GM12873 (cell line): ENCODE measurements around the gene AP3S2.

ENCODE experiments used
- TF ChIP-seq, protein P1 (sequence below): IDR thresholded peaks from 2 replicates; pipeline ENCODE4 v1.5.1; 2012; ENCODE audit warnings: low read depth, mild to moderate bottlenecking, moderate library complexity, low read length, control low read depth; ENCODE audit not compliant: insufficient read depth; ENCODE audit errors: missing control alignments

Gene AP3S2

DNA sequence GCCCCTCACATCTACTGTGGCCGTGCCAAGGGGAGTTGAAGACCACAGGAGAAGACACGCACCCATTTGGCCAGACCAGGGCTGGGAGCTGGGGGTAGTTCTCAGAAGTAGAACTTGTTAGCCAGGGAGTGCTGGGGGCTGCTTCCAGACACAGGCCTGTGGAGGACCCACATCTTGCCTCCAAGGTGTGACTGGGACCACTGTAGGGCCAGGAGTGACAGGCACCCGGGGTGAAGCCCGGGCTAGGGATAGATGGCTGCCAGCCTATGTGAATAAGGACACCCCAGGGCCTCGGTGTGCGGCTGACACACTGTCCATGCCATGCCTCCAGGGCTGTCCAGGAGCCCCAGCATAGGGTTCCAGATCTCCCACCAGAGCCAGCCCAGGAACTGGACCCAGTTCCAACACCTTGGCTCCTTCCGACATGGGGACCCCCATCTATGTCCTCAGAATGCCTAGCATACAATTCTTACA is 80.9 kb downstream of the AP3S2 start:
- TF ChIP-seq, protein P1, sequence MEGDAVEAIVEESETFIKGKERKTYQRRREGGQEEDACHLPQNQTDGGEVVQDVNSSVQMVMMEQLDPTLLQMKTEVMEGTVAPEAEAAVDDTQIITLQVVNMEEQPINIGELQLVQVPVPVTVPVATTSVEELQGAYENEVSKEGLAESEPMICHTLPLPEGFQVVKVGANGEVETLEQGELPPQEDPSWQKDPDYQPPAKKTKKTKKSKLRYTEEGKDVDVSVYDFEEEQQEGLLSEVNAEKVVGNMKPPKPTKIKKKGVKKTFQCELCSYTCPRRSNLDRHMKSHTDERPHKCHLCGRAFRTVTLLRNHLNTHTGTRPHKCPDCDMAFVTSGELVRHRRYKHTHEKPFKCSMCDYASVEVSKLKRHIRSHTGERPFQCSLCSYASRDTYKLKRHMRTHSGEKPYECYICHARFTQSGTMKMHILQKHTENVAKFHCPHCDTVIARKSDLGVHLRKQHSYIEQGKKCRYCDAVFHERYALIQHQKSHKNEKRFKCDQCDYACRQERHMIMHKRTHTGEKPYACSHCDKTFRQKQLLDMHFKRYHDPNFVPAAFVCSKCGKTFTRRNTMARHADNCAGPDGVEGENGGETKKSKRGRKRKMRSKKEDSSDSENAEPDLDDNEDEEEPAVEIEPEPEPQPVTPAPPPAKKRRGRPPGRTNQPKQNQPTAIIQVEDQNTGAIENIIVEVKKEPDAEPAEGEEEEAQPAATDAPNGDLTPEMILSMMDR = no peak

DNA sequence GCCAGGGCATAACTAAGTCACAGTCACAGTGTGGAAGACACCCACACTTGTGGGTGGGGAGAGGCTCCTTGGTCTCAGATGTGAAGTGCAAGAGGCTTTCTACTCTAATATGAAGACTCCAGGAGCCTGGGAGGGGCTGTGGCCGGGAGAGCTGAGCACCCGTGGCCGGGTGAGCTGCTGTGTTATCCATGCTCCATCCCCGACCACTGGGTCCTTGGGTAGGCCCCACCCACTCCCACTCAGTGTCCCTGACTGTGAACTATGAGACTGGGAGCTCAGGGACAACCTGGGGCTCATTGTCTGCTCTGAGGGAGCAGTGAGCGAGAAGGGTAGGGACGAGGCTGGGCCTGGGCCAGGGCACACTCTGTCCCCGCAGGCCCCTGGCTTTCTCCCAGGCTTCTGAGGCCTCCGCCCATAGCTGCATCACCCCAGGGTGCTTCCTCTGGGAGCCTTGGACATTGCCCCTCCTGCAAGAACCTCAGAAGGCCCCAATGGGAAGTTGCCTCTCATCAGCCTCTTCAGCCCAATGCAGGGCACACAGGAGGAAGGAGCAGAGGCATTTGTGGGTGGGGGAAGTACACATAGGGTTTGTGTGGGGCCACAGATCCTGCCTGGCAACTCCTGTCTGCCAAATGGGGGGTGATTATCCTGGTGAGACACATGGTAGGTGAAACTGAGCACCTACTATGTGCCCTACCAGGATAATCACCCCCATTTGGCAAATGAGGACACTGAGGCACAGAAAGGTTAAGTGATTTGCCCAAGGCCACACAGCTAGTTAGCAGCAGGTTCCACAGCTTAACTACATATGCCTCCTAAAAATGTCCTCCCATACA is 81.6 kb downstream of the AP3S2 start:
- TF ChIP-seq, protein P1 = no peak

DNA sequence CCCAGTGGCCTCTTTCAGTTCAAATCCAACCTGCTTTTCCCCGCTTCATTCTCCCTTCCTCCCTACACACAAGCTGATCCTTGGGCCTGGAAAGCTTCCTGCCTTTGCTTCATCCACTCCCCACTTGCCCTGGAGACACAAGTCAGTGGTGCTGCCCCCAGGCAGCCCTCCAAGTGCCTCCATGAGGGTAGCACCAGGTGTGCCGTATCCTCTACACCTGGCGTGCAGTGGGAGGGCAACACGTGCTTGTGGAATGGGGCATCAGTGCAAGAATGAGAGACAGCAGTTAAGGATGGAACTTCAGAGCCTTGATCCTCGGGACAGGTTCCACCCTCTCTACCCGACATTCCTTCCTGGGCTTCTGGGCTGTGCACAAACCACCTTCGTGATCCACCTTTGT is 83.0 kb downstream of the AP3S2 start:
- TF ChIP-seq, protein P1 = no peak

DNA sequence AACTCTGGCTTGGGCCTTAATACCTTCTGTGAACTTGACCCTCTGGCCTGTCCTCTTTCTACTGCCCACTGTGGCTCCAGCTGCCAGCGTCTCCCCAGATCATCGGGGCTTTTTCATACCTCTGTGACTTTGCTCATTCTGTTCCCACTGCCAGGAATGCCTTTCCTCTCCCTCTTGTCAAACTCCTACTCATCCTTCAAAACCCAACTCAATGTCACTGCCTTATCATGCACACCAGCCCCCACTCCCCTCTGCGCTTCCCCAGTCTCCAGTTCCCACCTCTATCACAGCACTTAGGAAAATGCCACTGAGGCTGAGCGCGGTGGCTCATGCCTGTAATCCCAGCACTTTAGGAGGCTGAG is 84.0 kb downstream of the AP3S2 start:
- TF ChIP-seq, protein P1 = no peak

DNA sequence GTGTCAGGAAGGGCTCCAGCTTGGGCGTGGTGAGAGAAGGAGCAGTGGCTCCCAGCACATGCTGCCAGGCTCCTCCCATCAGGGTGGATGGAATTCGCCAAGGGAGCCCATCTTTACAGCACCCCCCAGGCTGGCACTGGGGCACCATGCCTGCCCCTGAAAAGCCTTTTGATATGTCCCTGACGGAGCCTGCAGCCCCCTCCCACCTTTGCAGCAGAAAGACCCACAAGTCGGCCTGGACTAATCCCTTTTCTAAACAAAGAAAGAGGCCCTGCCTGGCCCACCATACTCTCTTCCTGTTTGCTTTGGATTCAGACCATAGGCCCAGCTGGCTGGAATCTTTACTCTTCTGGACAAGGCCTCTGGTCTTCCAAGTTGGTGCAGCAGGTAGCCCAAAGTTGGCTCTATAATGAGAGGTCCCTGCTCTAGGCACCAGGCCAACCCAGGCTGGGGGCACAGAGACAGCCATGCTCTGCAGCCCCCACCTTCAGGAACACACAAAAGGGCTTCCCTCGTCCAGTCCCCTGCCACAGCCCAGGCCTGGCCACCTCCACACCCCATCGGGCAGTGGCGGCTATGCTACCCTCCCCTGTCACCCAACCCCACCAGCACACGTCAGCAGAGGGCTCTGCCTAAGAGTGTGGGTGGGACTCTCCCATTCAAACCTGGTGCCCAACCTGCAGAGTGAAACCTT is 84.6 kb downstream of the AP3S2 start:
- TF ChIP-seq, protein P1 = no peak

DNA sequence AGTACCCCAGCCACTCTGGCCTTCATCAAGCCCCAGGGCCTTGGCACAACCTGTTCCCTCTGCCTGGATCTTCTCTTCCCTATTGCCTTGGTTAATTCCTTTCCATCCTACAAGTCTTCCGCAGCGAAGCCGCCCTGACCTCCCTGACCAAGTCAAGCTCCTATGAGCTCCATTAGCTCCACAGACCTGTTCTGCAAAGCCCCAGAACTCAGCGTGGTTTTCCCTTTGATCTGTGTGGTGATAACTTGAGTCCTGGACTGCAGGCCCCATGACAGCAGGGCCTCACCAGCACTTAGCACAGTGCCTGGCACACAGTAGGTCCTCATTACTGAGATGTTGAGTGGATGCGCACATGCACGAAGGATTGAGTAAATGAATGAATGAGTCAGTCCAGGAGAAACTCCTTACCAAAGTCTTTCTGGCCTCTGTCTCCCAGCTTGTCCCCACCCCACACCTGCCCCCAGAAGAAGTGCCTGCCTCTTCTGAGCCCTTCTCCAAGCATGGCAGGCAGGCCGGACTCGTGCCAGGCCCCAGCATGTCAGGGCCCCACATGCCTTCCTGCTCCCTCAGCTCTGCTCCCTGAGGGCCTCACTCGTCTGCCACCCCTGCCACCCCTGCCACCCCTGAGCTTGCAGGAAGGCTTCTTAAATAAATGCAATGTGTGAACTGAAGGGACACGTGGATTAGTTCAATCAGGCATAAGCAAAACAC is 85.5 kb downstream of the AP3S2 start:
- TF ChIP-seq, protein P1 = no peak

DNA sequence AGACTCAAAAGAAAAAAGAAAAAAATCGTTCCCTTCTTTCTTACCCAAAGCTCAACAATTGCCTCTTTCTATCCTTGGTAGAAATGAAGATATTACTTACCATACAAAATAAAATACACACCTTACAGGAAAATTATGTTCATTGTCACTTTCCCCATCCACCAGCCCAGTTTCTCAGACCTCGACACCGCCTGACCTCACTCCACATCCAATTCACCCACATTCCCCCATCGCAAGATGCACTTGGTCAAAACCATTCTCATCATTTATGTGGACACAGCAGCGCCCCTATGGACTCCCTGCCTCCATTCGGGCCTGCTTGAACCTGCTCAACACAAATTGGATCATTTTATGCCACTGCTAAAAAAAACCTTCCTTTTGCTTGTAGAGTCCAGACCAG is 86.1 kb downstream of the AP3S2 start:
- TF ChIP-seq, protein P1 = no peak
